HL-60 (cell line): ENCODE measurements around the gene P2RX2.

Source experiments
- DNase-seq, 2 experiments: peaks; one replicate each; pipeline ENCODE4 v3.0.0-alpha.2; 2010 to 2020; ENCODE audit warnings: low read depth in 1 of 2, low spot score in 1 of 2
- H3K27ac ChIP-seq: fragments of 250-450 bp; sonication (Bioruptor Pico); replicated peaks from 2 replicates; pipeline ENCODE4 v1.5.1; 2020; ENCODE audit warnings: mild to moderate bottlenecking, moderate library complexity
- H3K27me3 ChIP-seq: fragments of 250-450 bp; sonication (Bioruptor Pico); 2 replicates; pipeline ENCODE4 v1.5.1; 2021; ENCODE audit warnings: mild to moderate bottlenecking, moderate library complexity; ENCODE audit not compliant: insufficient read depth, poor library complexity, severe bottlenecking
- H3K4me3 ChIP-seq: replicated peaks from 2 replicates; pipeline ENCODE4 v1.5.1; 2011; ENCODE audit warnings: mild to moderate bottlenecking, control low read depth, low read length; ENCODE audit not compliant: insufficient read depth
- GABPA ChIP-seq: IDR thresholded peaks from 2 replicates; pipeline ENCODE4 v1.6.1; 2012; ENCODE audit warnings: low read depth
- POLR2AphosphoS5 ChIP-seq: IDR thresholded peaks from 2 replicates; pipeline ENCODE4 v1.6.1; 2012; ENCODE audit warnings: low read depth
- SPI1 ChIP-seq: IDR thresholded peaks from 2 replicates; pipeline ENCODE4 v1.6.1; 2012; ENCODE audit warnings: low read depth, mild to moderate bottlenecking, borderline replicate concordance
- TF ChIP-seq, protein P1 (sequence below): IDR thresholded peaks from one replicate; pipeline ENCODE4 v1.5.1; 2011; ENCODE audit warnings: low read length, control low read depth, inconsistent platforms; ENCODE audit not compliant: insufficient read depth
- TF ChIP-seq, protein P2 (sequence below): IDR thresholded peaks from 2 replicates; pipeline ENCODE4 v1.6.1; 2012; ENCODE audit warnings: low read depth; ENCODE audit not compliant: insufficient replicate concordance

P2RX2 gene

DNA sequence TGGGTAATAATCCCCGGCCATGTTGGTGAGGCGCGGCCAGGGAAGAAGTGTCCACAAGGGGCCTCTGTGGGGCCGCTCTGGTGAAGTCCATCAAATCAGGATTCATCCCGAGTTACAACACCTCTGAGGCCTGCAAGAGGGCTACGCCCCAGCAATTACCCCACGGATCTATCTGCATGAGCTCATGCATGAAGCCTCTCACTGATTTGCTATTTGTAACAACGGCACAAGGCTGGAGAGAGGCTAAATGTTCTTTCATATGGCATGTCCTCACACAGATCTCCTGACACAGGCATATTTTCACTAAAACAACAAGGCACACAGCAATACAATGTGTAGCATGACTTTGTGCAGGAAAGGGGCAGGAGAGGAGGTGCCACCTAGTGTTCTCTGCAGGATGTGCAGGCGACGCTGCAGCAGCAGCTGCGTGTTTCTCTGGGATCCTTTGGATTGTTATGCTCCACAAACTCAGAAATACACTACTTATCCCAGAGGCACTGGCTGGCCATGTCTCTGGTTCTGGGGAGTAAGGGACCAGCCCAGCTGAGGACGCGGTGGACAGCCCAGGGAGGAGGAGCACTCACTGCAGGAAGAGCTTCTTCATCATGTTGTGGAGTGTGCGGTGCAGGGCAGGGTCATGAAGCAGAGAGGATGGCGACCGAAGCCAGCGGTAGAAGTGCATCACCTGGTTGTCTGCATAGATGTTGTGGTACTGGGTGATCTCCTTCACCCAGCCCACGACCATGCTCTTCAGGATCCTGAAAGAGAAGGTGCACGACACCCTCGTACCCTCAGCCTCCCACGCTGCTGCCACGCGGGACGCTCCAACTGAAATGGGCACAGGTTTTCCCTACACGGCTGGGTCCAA lies 20.2 kb downstream of the P2RX2 start:
- DNase-seq = no peak
- no peaks in the 10 kb centered on the region for H3K27me3 ChIP-seq
- H3K27ac ChIP-seq = no peak overlapping the region
- no peak for TF ChIP-seq GABPA
- TF ChIP-seq, protein P1, sequence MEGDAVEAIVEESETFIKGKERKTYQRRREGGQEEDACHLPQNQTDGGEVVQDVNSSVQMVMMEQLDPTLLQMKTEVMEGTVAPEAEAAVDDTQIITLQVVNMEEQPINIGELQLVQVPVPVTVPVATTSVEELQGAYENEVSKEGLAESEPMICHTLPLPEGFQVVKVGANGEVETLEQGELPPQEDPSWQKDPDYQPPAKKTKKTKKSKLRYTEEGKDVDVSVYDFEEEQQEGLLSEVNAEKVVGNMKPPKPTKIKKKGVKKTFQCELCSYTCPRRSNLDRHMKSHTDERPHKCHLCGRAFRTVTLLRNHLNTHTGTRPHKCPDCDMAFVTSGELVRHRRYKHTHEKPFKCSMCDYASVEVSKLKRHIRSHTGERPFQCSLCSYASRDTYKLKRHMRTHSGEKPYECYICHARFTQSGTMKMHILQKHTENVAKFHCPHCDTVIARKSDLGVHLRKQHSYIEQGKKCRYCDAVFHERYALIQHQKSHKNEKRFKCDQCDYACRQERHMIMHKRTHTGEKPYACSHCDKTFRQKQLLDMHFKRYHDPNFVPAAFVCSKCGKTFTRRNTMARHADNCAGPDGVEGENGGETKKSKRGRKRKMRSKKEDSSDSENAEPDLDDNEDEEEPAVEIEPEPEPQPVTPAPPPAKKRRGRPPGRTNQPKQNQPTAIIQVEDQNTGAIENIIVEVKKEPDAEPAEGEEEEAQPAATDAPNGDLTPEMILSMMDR = peak; percentile 91
- H3K4me3 ChIP-seq = no peak overlapping the region

DNA sequence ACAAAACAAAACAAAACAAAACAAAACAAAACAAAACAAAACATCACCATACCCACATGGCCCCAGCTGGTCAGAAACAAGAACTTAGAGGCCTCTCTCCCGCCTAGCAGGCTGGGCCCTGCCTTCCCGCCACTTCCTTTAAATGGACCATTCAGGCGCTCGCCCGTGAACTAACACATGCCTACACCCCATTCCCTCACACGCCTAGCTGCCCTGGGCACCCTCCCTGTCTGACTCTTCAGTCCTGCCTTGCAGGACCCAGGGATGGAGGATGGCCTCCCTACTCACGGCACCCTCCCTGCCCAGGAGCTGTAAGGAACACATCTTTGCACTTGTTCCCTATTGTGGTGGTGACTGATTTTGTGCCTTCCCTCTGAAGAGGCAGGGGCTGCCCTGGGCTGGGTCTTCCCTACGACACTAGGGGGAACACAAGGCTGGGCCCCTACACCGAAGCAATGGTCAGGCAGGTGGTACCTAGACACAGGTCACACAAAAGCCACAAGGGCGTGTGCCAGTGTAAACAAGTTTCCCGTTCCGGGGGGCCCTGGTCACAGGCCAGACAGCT lies 21.5 kb downstream of the P2RX2 start:
- no peak overlapping the region for H3K27ac ChIP-seq
- no peak for DNase-seq
- no peak overlapping the region for H3K4me3 ChIP-seq
- H3K27me3 ChIP-seq = no peaks in the 10 kb centered on the region
- TF ChIP-seq, protein P1 = no peak
- TF ChIP-seq GABPA (no peak), POLR2AphosphoS5 (no peak; the same call in 1 of the 2 replicates), SPI1 (no peak)
- TF ChIP-seq, protein P2, sequence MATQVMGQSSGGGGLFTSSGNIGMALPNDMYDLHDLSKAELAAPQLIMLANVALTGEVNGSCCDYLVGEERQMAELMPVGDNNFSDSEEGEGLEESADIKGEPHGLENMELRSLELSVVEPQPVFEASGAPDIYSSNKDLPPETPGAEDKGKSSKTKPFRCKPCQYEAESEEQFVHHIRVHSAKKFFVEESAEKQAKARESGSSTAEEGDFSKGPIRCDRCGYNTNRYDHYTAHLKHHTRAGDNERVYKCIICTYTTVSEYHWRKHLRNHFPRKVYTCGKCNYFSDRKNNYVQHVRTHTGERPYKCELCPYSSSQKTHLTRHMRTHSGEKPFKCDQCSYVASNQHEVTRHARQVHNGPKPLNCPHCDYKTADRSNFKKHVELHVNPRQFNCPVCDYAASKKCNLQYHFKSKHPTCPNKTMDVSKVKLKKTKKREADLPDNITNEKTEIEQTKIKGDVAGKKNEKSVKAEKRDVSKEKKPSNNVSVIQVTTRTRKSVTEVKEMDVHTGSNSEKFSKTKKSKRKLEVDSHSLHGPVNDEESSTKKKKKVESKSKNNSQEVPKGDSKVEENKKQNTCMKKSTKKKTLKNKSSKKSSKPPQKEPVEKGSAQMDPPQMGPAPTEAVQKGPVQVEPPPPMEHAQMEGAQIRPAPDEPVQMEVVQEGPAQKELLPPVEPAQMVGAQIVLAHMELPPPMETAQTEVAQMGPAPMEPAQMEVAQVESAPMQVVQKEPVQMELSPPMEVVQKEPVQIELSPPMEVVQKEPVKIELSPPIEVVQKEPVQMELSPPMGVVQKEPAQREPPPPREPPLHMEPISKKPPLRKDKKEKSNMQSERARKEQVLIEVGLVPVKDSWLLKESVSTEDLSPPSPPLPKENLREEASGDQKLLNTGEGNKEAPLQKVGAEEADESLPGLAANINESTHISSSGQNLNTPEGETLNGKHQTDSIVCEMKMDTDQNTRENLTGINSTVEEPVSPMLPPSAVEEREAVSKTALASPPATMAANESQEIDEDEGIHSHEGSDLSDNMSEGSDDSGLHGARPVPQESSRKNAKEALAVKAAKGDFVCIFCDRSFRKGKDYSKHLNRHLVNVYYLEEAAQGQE = no peak

DNA sequence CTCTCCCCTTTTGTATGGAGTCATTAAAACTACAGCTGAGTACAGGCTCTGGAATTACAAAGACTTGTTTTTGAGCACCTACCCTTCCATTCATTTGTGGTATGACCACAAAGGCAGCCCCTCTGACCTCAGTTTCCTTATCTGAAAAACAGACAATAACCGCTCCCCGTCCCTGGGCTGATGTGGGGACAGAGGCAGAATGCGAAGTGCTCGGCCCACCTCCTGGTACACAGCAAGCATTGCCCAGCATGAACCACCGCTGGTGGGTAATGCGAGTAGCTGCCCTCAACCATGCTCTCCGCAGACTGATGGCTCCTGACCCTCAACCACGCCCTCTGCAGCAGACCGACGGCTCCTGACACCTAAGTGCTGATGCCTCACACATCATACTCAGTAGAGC lies 22.4 kb downstream of the P2RX2 start:
- no peak for DNase-seq
- Histone ChIP-seq H3K27me3 (no peaks in the 10 kb centered on the region), H3K4me3 (no peak overlapping the region), H3K27ac (no peak overlapping the region)
- TF ChIP-seq, protein P2 = no peak
- TF ChIP-seq SPI1 (no peak), POLR2AphosphoS5 (no peak), GABPA (no peak)
- TF ChIP-seq, protein P1 = no peak
